ENCODE results near the gene UBXN1.

Gene UBXN1

DNA sequence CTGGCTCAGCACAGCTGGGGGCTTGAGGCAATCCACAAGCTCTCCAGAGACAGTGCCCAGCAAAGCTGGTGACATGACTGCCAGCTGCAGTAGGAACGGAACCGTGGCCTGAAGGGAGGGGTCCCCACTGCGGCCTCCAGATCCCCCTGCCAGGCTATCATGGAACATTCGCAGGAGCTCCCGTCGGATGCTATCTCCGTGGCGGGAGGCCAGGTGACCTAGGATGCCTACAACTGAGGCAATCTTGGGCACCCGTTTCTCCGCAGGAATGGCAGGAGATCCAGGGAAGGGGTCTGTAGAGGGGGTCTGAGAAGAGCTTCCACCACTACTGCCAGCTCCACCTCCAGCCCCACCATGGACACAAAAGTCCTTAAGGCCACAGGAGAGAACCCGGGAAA lies 29.9 kb downstream of the UBXN1 start:
- H3K9me3 ChIP-seq (ENCODE audit: insufficient read depth, low read length): no peaks in the 10 kb centered on the region
- H3K27me3 ChIP-seq (ENCODE audit: low read length): no peaks in the 10 kb centered on the region
- no peaks in the 10 kb centered on the region for H3K36me3 ChIP-seq (ENCODE audit: low read length)
- no peaks in the 10 kb centered on the region for H3K9me2 ChIP-seq (replicated peaks; ENCODE audit: insufficient read depth, low read length)
- no peaks in the 10 kb centered on the region for H4K20me1 ChIP-seq (ENCODE audit: low read depth, low read length)
- peaks cover 4% of the 10 kb centered on the region for H3F3A ChIP-seq (ENCODE audit: insufficient read depth)
- no peak overlapping the region for H3K9ac ChIP-seq (ENCODE audit: low read length)
- H3K79me2 ChIP-seq (ENCODE audit: insufficient read depth, low read length): peaks cover 46% of the 10 kb centered on the region
- no peak overlapping the region for H2AFZ ChIP-seq (ENCODE audit: low read depth, low read length, severe bottlenecking)
- no peak overlapping the region for H3K4me2 ChIP-seq (ENCODE audit: low read depth, low read length, poor library complexity, severe bottlenecking)
- H3K27ac ChIP-seq (ENCODE audit: low read depth, low read length): no peak overlapping the region
- TF ChIP-seq EZH2phosphoT487 (conservative IDR thresholded peaks at IDR 0.05; ENCODE audit: low read length): no peak
- TF ChIP-seq, protein P1, sequence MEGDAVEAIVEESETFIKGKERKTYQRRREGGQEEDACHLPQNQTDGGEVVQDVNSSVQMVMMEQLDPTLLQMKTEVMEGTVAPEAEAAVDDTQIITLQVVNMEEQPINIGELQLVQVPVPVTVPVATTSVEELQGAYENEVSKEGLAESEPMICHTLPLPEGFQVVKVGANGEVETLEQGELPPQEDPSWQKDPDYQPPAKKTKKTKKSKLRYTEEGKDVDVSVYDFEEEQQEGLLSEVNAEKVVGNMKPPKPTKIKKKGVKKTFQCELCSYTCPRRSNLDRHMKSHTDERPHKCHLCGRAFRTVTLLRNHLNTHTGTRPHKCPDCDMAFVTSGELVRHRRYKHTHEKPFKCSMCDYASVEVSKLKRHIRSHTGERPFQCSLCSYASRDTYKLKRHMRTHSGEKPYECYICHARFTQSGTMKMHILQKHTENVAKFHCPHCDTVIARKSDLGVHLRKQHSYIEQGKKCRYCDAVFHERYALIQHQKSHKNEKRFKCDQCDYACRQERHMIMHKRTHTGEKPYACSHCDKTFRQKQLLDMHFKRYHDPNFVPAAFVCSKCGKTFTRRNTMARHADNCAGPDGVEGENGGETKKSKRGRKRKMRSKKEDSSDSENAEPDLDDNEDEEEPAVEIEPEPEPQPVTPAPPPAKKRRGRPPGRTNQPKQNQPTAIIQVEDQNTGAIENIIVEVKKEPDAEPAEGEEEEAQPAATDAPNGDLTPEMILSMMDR (IDR thresholded peaks at IDR 0.05; ENCODE audit: insufficient read depth, low read length, poor library complexity, severe bottlenecking): no peak
- no peak overlapping the region for H3K4me3 ChIP-seq (ENCODE audit: insufficient read depth, low read length, poor library complexity, severe bottlenecking)

GRCh38 chr11:62648185-62648966 lies 30.5 kb downstream of the UBXN1 start:
- H3K4me3 ChIP-seq (ENCODE audit: insufficient read depth, low read length, poor library complexity, severe bottlenecking): no peak overlapping the region
- H3F3A ChIP-seq (ENCODE audit: insufficient read depth): peaks cover 4% of the 10 kb centered on the region
- H3K9ac ChIP-seq (ENCODE audit: low read length): no peak overlapping the region
- H3K36me3 ChIP-seq (ENCODE audit: low read length): no peaks in the 10 kb centered on the region
- TF ChIP-seq EZH2phosphoT487 (conservative IDR thresholded peaks at IDR 0.05; ENCODE audit: low read length): no peak
- TF ChIP-seq, protein P1 (IDR thresholded peaks at IDR 0.05; ENCODE audit: insufficient read depth, low read length, poor library complexity, severe bottlenecking): no peak
- peaks cover 52% of the 10 kb centered on the region for H3K79me2 ChIP-seq (ENCODE audit: insufficient read depth, low read length)
- H4K20me1 ChIP-seq (ENCODE audit: low read depth, low read length): no peaks in the 10 kb centered on the region
- H3K9me2 ChIP-seq (replicated peaks; ENCODE audit: insufficient read depth, low read length): no peaks in the 10 kb centered on the region
- no peak overlapping the region for H3K4me2 ChIP-seq (ENCODE audit: low read depth, low read length, poor library complexity, severe bottlenecking)
- no peak overlapping the region for H2AFZ ChIP-seq (ENCODE audit: low read depth, low read length, severe bottlenecking)
- H3K27ac ChIP-seq (ENCODE audit: low read depth, low read length): no peak overlapping the region
- no peaks in the 10 kb centered on the region for H3K9me3 ChIP-seq (ENCODE audit: insufficient read depth, low read length)
- no peaks in the 10 kb centered on the region for H3K27me3 ChIP-seq (ENCODE audit: low read length)

DNA sequence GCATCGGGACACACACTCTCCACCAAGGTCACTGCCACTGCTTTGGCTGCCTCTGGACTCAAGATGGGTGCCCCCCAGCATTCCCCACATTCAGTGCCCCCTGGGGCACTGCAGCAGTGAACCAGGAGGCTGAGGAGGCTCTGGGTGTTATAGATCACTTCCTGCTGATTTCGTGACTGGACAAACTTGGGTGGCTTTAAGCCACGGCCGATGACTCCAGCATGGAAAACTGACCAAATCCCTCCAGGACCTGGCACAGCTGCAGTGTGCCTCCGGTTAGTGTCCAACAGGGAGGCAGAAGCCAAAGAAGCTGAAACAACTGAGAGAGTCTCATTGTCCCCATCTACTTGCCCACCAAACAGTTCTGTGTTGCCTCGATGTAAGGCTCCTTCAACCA lies 31.3 kb downstream of the UBXN1 start:
- peaks cover 55% of the 10 kb centered on the region for H3K79me2 ChIP-seq (ENCODE audit: insufficient read depth, low read length)
- H4K20me1 ChIP-seq (ENCODE audit: low read depth, low read length): no peaks in the 10 kb centered on the region
- H3K27ac ChIP-seq (ENCODE audit: low read depth, low read length): no peak overlapping the region
- H3K9me2 ChIP-seq (replicated peaks; ENCODE audit: insufficient read depth, low read length): no peaks in the 10 kb centered on the region
- H3K4me3 ChIP-seq (ENCODE audit: insufficient read depth, low read length, poor library complexity, severe bottlenecking): no peak overlapping the region
- TF ChIP-seq, protein P1 (IDR thresholded peaks at IDR 0.05; ENCODE audit: insufficient read depth, low read length, poor library complexity, severe bottlenecking): no peak
- no peak for TF ChIP-seq EZH2phosphoT487 (conservative IDR thresholded peaks at IDR 0.05; ENCODE audit: low read length)
- no peak overlapping the region for H3K4me2 ChIP-seq (ENCODE audit: low read depth, low read length, poor library complexity, severe bottlenecking)
- no peak overlapping the region for H2AFZ ChIP-seq (ENCODE audit: low read depth, low read length, severe bottlenecking)
- H3K9me3 ChIP-seq (ENCODE audit: insufficient read depth, low read length): no peaks in the 10 kb centered on the region
- H3K36me3 ChIP-seq (ENCODE audit: low read length): no peaks in the 10 kb centered on the region
- H3K27me3 ChIP-seq (ENCODE audit: low read length): no peaks in the 10 kb centered on the region
- peaks cover 4% of the 10 kb centered on the region for H3F3A ChIP-seq (ENCODE audit: insufficient read depth)
- H3K9ac ChIP-seq (ENCODE audit: low read length): no peak overlapping the region
